ENCODE results near the gene ACER3. TPM values are rescaled to one million over a fixed set of nuclear protein-coding genes. Genes with fewer than 3 reads are reported as not detected.
"Not testable (repeated sequence)": the region's sequence is repeated elsewhere in the genome, so short reads cannot be mapped to it uniquely, and the experiment has no call there.

ACER3 gene
- total RNA-seq, 1 donor from 2014 or later = 67.2 TPM

DNA sequence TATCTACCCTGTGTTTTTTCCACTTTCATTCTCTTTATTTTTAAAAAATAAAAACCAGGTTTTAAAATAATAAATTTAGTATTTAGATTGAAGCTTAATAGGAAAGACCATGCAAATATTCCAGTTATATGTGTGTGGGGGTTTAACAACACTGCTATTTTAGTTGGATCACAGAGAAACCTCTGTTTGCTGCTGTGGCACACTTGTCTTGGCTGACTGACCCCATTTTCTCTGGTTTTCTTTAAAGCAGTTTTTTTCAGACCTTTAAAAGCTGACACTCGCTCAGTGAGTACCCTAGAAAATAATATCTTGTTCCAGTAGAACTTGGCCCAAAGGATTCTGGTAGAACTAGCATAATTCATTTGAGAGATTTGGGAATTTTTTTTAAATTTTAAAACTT is 31.6 kb downstream of the ACER3 start:
- intact Hi-C loops (cut with DNase I) = no loop called here
- TF ChIP-seq, protein P1, sequence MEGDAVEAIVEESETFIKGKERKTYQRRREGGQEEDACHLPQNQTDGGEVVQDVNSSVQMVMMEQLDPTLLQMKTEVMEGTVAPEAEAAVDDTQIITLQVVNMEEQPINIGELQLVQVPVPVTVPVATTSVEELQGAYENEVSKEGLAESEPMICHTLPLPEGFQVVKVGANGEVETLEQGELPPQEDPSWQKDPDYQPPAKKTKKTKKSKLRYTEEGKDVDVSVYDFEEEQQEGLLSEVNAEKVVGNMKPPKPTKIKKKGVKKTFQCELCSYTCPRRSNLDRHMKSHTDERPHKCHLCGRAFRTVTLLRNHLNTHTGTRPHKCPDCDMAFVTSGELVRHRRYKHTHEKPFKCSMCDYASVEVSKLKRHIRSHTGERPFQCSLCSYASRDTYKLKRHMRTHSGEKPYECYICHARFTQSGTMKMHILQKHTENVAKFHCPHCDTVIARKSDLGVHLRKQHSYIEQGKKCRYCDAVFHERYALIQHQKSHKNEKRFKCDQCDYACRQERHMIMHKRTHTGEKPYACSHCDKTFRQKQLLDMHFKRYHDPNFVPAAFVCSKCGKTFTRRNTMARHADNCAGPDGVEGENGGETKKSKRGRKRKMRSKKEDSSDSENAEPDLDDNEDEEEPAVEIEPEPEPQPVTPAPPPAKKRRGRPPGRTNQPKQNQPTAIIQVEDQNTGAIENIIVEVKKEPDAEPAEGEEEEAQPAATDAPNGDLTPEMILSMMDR (IDR thresholded peaks at IDR 0.05) = no peak
- no peak for ATAC-seq

DNA sequence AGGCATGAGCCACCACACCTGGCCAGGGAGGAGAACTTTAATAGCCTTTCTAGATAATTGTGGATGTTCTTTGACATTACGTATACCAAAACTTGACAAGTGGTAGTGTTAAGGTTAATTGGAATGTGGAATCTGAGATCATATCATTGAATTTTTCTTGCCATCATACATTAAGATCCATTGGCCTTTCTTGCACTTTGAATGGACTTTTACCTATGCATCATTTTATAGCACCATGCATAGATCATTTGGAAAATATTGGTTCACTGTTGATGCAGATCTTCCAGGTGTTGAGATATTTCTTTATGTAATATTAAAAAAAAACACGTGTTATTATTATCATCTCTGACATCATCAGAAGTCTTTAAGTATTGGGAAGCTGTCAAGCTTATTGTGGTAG is 36.5 kb downstream of the ACER3 start:
- Histone ChIP-seq H3K4me3 (no peak overlapping the region), H3K27me3 (ENCODE audit: low read depth) (no peaks in the 10 kb centered on the region), H3K36me3 (no peaks in the 10 kb centered on the region), H3K27ac (no peak overlapping the region), H3K9me3 (no peaks in the 10 kb centered on the region), H3K4me1 (no peaks in the 10 kb centered on the region)
- DNase-seq = no peak
- TF ChIP-seq, protein P1 (IDR thresholded peaks at IDR 0.05) = no peak
- intact Hi-C loops (cut with DNase I) = no loop called here
- no peak for ATAC-seq

More for the DNA sequence above, 31.6 kb downstream of the ACER3 start:
- Histone ChIP-seq H3K4me3 (no peak overlapping the region), H3K9me3 (no peaks in the 10 kb centered on the region), H3K4me1 (peaks cover 18% of the 10 kb centered on the region), H3K27me3 (ENCODE audit: low read depth) (no peaks in the 10 kb centered on the region), H3K27ac (no peak overlapping the region), H3K36me3 (no peaks in the 10 kb centered on the region)
- no peak for DNase-seq

DNA sequence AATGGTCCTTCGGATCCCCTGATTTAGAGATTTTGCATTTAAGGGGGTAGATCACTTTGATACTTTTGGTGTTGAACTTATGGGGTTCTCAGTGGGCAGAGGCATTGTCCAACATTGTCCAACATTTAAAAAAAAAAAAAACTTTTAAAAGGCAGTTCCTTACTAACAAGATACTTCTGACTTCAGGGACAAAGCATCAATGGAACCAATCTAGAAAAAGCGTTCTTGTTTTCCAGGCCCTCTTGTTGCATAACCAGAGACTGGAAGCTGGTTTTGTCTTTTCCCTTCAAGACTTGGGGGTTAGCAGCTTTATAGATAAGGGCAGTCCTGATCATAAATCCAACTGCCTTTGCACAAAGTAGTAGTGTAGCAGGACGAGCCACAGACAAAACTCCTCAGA is 40.4 kb downstream of the ACER3 start:
- TF ChIP-seq, protein P1 (IDR thresholded peaks at IDR 0.05) = no peak

DNA sequence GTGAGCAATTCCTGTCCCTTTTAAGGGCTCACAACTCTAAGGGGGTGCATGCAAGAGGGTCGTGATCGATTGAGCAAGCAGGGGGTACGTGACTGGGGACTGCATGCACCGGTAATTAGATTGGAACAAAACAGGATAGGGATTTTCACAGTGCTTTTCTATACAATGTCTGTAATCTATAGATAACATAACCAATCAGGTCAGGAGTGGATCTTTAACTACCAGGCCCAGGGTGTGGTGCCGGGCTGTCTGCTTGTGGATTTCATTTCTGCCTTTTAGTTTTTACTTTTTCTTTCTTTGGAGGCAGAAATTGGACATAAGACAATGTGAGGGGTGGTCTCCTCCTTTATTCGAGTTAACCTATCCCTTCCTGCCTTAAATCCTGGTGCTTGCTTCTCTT is 40.9 kb downstream of the ACER3 start:
- H3K27me3 ChIP-seq (ENCODE audit: low read depth); intact Hi-C loops (cut with DNase I); ATAC-seq; H3K4me3 ChIP-seq; H3K4me1 ChIP-seq; H3K9me3 ChIP-seq; H3K27ac ChIP-seq; H3K36me3 ChIP-seq; DNase-seq: not testable (repeated sequence)

More for the DNA sequence above, 40.4 kb downstream of the ACER3 start:
- intact Hi-C loops (cut with DNase I) = no loop called here
- ATAC-seq (no peak), DNase-seq (no peak)
- Histone ChIP-seq H3K36me3 (no peaks in the 10 kb centered on the region), H3K9me3 (no peaks in the 10 kb centered on the region), H3K27me3 (ENCODE audit: low read depth) (no peaks in the 10 kb centered on the region), H3K27ac (no peak overlapping the region), H3K4me1 (no peaks in the 10 kb centered on the region), H3K4me3 (no peak overlapping the region)

DNA sequence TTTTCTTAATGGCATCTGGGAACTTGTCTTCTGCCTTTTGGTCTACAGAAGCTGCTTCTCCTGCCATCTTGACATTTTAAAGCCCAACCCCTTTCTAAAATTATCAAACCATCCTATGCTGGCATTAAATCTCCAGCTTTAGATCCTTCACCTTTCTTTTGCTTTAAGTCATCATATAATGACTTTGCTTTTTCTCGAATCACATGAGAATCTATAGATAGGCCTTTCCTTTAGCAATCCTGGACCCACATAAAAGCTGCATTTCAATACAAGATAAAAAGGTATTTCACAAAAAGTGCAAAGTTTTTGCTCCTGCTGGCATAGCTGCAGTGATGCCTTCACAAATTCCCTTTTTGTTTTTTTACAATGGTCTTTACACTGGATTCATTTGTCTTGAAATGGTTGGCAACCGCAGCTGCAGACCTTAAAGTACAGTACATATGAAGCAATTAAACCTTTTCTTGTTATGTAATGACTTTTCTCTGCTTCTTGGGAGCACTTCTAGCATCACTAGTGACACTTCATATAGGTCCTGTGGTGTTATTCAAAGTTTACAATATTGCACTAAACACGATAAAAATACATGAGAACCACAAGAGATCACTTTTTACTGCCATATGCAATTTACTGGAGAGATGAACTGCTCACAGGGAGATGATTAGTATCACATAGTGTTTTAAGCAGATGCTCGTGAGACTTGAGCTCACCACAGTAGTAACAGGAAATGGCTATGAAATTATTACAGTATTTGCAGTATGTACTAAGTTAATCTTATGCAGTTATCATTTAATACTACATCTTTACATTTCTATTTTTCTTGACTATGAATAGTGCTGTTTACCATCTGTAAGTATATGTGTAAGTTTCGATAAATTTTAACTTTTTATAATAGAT is 41.6 kb downstream of the ACER3 start:
- H3K36me3 ChIP-seq = no peaks in the 10 kb centered on the region
- no peak for ATAC-seq

DNA sequence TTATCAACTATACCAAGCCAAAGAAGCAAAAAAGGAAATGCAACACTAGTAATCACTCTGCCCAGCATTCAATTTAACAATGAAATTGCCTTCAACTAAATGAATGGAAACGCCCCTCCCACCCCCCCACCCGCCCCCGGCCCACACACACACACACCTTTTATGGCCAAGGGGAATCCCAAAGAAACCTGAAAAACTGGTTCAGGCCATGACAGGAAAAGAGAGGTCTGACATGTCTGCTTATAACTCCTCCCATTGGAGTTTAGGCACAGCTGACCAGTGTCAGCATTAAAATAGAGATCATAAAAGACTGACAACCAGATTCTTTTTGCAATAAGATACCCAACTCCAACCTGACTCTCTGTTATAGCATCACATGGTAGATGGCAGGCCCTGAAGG is 42.6 kb downstream of the ACER3 start:
- no peak overlapping the region for H3K27ac ChIP-seq
- H3K36me3 ChIP-seq = no peaks in the 10 kb centered on the region
- no peaks in the 10 kb centered on the region for H3K9me3 ChIP-seq
- TF ChIP-seq, protein P1 (IDR thresholded peaks at IDR 0.05) = no peak
- H3K27me3 ChIP-seq (ENCODE audit: low read depth) = no peaks in the 10 kb centered on the region
- no peaks in the 10 kb centered on the region for H3K4me1 ChIP-seq
- intact Hi-C loops (cut with DNase I) = no loop called here
- ATAC-seq = no peak
- DNase-seq = no peak
- no peak overlapping the region for H3K4me3 ChIP-seq

More for the DNA sequence above, 41.6 kb downstream of the ACER3 start:
- Histone ChIP-seq H3K27me3 (ENCODE audit: low read depth) (no peaks in the 10 kb centered on the region), H3K9me3 (no peaks in the 10 kb centered on the region), H3K4me1 (no peaks in the 10 kb centered on the region), H3K4me3 (no peak overlapping the region), H3K27ac (no peak overlapping the region)
- no peak for DNase-seq
- TF ChIP-seq, protein P1 (IDR thresholded peaks at IDR 0.05) = no peak
- intact Hi-C loops (cut with DNase I) = no loop called here
